ENCODE data around the gene SSH3.

Gene SSH3

DNA sequence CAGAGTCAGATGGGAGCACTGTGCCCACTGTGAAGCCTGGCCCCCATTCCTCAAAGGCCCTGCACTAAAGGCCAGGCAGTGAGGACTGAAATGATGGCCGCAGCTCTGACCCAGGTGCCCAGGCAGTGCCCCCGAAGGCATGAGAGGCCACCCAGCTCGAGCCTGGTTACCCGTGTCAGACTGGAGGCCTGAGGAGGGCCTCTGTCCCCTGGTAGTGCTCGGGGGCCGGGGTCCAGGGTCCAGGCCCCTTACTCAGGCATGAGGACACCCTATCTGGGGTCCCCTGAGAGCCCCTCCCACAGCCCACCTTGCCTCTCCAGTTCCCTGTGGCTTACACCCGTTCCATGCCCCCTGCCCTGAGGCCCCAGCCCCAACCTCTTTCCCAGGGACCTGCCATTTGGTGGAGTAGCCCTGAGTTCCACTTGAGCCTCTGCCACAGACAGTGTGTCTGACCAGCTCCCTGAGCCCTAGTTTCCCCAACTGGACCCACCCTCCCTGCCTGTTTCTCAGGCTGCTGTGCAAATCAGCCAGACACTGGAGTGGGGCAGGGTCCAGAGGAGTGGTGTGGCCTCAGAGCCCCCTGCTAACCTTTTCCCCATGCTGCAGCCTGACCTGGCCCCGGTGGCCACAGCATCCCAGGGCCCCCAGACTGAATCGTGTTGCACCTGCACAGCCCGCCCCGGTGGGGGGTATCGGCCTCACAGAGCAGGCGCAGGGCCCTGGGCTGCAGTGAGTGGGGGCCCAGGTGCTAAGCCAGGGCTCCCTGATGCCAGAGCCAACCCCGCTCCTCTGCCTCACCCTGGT is 25.0 kb upstream of the SSH3 start:
- DNase-seq (ENCODE audit: low read depth) = no peak
- no peak overlapping the region for H3K4me3 ChIP-seq (ENCODE audit: low read depth, low read length)

DNA sequence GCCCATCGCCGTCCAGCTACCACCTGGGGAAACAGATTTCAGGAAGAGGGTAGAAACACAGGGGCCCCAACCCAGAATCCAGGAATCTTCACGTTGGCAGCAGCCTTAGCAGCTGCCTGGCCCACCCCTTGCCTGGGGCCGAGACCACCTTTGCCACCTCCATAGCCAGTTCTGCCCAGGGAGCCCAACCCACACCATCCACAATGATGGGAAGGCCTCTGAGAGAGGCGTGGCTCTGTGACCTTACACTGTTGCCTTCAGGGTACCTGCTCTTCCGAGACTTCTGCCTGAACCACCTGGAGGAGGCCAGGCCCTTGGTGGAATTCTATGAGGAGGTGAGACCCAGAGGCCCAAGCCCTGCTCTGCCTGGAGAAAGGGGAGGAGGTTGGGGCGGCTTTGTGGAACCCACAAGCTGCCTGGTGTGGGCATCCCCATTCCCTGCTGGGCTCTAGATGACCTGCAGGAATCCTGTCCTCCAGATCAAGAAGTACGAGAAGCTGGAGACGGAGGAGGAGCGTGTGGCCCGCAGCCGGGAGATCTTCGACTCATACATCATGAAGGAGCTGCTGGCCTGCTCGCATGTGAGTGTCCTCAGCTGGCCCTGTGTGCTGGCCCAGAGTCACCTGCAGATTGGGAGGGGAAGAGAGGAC is 24.3 kb upstream of the SSH3 start:
- DNase-seq (ENCODE audit: low read depth) = no peak
- H3K4me3 ChIP-seq (ENCODE audit: low read depth, low read length) = no peak overlapping the region

DNA sequence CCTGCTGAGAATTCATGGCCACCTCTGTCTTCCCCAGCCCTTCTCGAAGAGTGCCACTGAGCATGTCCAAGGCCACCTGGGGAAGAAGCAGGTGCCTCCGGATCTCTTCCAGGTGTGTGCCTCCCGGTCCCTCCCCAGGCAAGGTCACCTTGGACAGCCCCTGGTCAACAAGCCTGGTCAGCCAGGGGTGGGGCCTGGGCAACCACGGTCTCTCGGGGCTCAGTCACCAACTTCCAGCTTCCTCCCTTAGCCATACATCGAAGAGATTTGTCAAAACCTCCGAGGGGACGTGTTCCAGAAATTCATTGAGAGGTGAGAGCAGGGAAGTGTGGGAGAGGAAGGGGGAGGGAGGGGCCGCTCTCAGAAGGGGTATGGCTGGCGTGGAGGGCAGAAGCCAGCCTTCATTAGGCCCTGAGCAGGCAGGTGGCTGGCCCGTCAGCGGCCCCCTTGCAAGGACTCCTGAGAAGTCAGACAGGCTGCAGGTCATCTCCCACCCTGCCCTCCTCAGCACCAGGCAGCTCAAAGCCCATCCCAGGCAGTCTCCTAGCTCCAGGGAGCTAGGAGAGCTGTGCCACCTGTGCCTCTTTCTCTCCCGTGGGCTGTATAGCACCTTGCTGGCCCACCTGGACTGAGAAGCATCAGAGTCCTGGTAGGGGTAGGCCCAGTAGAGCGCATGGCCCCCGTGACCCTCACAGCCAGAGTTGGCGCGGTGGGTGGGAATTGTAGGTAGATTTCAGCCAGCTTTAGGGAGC is 23.6 kb upstream of the SSH3 start:
- DNase-seq (ENCODE audit: low read depth) = no peak
- H3K4me3 ChIP-seq (ENCODE audit: low read depth, low read length) = no peak overlapping the region

DNA sequence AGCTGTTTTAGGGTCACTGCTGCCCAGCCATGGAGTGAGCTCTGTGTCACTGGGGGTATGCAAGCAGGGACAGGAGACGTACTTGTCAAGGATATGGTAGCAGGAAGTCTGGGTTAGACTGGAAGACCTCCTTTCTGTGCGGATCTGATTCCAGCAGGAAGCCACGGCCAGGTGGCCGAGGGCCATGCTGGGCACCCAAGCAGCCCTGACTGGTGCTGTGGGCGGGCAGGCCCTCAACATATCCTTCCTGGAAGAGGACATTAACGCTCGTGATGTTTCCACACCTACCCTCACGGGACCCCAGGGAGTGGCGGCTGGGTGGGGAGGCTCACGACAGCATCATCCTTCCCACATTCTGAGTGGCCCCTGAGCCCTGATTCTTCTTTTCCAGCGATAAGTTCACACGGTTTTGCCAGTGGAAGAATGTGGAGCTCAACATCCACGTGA is 23.0 kb upstream of the SSH3 start:
- no peak overlapping the region for H3K4me3 ChIP-seq (ENCODE audit: low read depth, low read length)
- DNase-seq (ENCODE audit: low read depth) = no peak

DNA sequence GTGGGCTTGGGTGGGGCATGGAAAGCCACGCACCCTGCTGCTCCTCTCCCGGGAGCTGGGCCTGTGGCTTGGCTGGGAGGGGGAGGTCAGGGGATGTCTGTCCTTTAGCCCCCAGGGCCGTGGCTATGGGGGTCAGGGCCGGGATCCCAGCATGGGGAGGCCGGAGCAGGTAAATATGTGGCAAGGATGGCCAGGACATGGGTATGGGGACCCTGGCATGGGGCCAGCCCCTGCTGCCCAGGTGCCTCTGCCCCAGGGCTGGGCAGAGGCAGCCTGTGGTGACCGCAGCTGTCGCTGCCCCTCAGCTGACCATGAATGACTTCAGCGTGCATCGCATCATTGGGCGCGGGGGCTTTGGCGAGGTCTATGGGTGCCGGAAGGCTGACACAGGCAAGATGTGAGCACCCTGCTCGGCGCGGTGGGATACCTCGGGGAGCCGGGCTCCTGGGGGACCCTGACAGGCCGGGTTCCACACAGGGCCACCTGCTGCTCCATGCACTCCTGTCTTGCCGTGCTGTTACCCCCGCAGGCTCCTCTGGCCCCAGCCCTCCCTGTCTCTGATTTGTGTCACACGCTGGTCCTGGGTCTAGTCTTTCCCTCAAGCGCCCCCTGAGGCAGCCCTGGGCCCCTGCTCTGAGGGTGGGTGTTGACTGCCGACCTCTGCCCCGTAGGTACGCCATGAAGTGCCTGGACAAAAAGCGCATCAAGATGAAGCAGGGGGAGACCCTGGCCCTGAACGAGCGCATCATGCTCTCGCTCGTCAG is 22.4 kb upstream of the SSH3 start:
- H3K4me3 ChIP-seq (ENCODE audit: low read depth, low read length) = no peak overlapping the region
- no peak for DNase-seq (ENCODE audit: low read depth)

DNA sequence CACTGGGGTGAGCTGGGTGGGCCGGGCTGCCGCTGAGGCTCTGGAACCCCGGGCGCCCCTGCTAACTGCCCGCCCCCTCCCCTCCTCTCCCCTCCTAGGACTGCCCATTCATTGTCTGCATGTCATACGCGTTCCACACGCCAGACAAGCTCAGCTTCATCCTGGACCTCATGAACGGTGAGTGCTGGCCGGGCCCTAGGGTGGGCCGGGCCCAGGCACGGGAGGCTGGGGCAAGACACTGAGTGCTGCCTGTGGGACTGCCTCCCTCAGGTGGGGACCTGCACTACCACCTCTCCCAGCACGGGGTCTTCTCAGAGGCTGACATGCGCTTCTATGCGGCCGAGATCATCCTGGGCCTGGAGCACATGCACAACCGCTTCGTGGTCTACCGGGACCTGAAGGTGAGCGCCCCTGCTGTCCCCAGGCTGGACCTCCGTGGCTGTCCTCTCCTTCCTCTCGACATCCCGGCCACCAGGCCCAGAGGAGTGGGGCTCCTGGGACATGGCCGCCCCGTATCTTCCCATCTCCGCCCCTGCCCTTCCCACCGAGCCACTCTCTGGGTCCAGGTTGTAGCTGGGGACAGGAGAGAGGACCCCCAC is 21.7 kb upstream of the SSH3 start:
- no peak overlapping the region for H3K4me3 ChIP-seq (ENCODE audit: low read depth, low read length)
- no peak for DNase-seq (ENCODE audit: low read depth)

DNA sequence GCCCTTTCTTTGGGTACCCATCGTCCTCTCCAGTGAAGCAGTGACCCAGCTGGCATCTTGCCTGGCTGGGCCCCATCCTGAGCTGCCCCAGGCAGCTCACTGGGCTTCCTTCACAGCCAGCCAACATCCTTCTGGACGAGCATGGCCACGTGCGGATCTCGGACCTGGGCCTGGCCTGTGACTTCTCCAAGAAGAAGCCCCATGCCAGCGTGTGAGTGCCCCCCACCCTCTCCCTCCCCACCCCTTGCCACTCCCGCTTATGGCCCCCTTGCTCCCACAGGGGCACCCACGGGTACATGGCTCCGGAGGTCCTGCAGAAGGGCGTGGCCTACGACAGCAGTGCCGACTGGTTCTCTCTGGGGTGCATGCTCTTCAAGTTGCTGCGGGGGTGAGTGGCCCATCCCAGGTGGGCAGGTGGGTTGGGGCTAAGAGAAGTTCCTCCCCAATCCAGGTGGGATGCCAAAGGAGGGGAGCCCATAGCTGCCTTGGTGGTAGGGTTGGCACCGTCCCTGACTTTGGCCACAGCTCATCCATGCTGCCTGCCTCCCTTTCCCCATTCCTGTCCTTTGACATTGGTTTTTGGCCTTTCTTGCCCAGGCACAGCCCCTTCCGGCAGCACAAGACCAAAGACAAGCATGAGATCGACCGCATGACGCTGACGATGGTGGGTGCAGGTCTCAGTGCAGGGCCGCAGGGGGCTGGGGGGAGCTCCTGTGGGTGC is 21.0 kb upstream of the SSH3 start:
- H3K4me3 ChIP-seq (ENCODE audit: low read depth, low read length) = no peak overlapping the region
- no peak for DNase-seq (ENCODE audit: low read depth)

DNA sequence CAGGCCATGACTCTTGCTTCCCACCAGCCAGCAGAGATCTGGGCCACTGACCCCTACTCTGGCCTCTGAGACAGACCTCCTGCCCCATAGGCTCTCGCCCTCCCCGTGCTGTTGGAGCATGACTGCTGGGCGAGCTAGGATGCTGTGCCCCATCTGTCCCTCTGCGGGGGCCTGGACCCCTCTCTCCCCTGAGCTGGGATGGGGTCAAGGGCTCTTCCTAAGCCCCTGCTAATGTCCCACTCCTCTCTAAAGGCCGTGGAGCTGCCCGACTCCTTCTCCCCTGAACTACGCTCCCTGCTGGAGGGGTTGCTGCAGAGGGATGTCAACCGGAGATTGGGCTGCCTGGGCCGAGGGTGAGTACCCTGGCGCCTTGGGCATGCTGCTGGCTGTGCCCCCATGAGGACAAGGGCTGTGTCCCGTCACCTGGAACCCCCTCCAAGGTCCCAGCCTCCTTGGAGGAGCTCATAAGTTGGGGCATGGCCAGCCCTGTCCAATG is 20.4 kb upstream of the SSH3 start:
- no peak for DNase-seq (ENCODE audit: low read depth)
- H3K4me3 ChIP-seq (ENCODE audit: low read depth, low read length) = no peak overlapping the region

DNA sequence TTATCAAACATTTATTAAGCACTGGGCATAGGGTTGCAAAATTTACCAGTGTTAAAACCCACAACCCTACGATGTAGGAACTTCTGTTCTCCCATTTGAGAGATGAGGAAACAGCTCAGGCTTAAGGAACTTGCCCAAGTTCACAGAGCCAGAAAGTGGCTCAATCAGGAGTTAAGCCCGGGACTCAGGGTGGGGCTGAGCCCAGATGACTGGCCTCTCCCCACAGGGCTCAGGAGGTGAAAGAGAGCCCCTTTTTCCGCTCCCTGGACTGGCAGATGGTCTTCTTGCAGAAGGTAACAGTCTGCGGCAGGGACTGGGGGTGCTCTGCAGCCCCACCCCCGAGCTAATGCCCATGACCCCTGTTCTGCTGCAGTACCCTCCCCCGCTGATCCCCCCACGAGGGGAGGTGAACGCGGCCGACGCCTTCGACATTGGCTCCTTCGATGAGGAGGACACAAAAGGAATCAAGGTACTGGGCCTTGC is 19.8 kb upstream of the SSH3 start:
- no peak for DNase-seq (ENCODE audit: low read depth)
- no peak overlapping the region for H3K4me3 ChIP-seq (ENCODE audit: low read depth, low read length)

DNA sequence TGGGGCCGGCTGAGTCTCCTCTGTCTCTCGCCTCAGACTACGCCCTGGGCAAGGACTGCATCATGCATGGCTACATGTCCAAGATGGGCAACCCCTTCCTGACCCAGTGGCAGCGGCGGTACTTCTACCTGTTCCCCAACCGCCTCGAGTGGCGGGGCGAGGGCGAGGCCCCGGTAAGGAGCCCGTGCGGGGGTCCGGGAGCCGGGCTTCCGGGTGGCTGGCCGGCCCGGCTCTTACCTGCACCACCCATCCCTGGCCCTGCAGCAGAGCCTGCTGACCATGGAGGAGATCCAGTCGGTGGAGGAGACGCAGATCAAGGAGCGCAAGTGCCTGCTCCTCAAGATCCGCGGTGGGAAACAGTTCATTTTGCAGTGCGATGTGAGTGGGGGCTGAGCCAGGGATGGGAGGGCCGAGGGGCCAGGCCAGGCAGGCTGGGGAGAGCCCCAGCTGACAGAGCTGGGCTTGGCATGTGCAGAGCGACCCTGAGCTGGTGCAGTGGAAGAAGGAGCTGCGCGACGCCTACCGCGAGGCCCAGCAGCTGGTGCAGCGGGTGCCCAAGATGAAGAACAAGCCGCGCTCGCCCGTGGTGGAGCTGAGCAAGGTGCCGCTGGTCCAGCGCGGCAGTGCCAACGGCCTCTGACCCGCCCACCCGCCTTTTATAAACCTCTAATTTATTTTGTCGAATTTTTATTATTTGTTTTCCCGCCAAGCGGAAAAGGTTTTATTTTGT is 18.4 kb upstream of the SSH3 start:
- H3K4me3 ChIP-seq (ENCODE audit: low read depth, low read length) = no peak overlapping the region

DNA sequence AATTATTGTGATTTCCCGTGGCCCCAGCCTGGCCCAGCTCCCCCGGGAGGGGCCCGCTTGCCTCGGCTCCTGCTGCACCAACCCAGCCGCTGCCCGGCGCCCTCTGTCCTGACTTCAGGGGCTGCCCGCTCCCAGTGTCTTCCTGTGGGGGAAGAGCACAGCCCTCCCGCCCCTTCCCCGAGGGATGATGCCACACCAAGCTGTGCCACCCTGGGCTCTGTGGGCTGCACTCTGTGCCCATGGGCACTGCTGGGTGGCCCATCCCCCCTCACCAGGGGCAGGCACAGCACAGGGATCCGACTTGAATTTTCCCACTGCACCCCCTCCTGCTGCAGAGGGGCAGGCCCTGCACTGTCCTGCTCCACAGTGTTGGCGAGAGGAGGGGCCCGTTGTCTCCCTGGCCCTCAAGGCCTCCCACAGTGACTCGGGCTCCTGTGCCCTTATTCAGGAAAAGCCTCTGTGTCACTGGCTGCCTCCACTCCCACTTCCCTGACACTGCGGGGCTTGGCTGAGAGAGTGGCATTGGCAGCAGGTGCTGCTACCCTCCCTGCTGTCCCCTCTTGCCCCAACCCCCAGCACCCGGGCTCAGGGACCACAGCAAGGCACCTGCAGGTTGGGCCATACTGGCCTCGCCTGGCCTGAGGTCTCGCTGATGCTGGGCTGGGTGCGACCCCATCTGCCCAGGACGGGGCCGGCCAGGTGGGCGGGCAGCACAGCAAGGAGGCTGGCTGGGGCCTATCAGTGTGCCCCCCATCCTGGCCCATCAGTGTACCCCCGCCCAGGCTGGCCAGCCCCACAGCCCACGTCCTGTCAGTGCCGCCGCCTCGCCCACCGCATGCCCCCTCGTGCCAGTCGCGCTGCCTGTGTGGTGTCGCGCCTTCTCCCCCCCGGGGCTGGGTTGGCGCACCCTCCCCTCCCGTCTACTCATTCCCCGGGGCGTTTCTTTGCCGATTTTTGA is 17.5 kb upstream of the SSH3 start:
- DNase-seq (ENCODE audit: low read depth) = no peak
- H3K4me3 ChIP-seq (ENCODE audit: low read depth, low read length) = no peak overlapping the region

More for the DNA sequence above, 18.4 kb upstream of the SSH3 start:
- DNase-seq (ENCODE audit: low read depth) = no peak

DNA sequence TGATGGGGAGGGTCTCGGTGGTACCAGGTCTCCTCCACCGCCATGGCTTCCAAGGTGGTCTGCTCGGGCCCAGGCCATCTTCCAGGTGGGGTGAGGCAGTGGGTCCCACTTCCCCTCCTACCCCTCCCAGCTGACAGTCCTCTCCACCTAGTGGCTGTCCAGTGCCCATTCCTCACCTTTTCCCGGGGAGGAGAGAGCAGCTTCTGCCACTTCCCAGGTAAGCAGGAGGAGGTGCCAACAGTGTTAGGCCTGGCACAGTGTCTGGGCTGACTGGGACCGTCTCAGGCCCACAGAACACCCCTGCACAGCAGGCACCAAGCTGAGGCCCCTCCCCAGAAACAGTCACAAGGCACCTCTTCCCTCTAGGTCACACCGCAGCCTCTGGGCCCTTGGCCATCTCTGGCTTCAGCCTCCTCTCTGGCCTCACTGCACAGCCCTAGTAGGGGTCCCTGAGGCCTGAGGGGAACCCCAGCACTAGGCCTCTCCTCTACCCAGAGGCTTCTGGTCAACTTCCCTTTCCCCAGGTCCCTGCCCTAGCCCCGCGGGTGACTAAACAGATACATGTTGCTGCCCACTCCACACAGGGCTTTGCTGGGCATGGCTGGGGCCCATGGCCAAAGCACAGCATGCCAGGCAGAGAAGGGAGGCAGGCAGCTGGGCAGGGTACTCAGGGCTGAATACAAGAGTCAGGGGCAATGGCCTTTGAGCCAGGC is 16.6 kb upstream of the SSH3 start:
- DNase-seq (ENCODE audit: low read depth) = no peak
- H3K4me3 ChIP-seq (ENCODE audit: low read depth, low read length) = no peak overlapping the region

DNA sequence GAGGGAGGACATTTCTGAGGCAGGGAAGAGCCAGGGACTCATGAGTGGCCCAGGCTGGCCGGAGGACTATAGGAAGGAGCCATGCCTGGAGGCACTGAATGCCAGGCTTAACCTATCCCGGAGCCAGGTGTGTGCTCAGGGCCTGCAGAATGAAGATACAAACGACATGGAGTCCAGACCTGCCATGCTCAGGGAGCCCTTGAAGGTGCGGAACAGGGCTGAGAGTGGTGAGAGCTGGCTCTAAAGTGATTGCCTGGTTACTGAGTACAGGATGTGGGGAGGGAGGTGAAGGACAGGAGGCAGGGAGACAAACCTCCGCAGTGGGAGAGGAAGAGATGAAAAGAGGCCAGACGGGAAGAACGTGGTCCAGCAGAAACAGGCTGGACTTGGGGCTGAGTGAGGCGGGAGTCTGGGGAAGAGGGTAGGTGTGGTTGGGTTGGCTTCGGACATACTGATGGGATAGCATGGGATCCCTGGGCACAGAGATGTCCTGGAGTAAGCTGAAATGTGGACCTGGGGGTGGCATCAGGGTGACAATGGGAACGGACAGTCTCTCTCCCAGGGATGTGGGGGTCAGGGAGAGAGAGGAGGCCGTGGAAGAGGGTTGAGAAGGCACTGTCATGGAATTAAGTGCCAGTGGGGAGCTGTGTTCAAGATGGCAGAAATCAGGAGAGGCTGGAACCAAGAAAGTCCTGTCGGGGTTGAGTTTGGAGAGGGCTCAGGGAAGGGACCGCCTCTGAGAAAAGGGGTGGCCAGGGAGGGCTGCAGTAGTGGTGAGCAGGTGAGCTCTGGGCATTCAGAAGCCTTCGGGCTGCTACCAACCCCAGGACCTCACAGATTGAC is 15.8 kb upstream of the SSH3 start:
- peak overlapping the region; percentile 76 for H3K4me3 ChIP-seq (ENCODE audit: low read depth, low read length)
- no peak for DNase-seq (ENCODE audit: low read depth)

DNA sequence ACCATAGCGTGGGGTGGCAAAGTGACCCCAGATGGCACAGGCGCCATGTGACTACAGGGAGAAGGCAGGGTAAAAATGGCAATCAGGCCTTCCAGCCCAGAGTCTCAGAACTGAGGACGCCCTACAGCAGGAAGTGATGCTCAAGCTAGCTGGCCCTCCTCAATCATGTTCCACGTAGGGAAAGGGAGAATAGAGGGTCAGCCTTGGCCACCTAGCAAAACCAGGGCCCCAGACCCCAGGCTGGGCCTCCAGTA is 15.2 kb upstream of the SSH3 start:
- H3K4me3 ChIP-seq (ENCODE audit: low read depth, low read length) = peak overlapping the region; percentile 76
- no peak for DNase-seq (ENCODE audit: low read depth)

DNA sequence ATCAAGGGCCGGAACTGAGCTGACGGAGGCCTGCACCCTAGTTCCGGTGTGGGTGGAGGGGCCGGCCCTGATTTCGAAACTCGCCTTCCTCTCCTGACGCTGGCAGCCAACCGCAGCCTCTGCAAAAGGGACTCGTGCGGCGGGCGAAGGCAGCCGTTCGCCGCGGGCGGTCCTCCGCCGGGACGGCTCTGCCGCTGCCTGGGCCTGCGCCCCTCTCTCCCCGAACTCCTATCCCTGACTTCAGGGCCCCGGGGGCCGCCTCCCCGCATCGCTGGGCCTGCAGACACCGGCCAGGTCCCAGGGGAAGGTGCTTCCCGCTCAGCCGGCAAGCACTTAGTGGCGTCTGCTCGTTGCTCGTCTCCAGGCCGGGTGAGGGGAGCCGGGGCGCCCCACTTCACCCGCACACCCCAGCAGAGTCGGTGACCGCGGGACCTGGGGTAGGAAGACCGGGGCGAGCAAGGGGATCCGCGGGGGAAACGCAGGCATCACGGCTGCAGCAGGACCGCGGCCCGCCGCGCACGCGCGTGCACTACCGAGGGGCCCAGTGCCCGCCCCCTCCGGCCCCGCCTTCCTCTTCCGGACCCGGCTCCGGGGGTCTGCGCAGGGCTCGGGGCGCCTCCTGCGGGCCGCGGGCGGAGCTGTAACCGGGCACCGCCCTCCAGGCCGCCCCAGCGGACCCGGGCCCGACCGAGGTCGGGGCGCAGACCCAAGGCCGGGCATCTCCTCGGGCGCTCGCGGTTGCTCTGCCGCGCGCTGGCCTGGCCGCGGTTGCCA is 14.7 kb upstream of the SSH3 start:
- H3K4me3 ChIP-seq (ENCODE audit: low read depth, low read length) = peak overlapping the region; percentile 76
- DNase-seq (ENCODE audit: low read depth) = peak; percentile 76

All from skeletal muscle cell (primary cell).